GM10847 (cell line): Measurements from ENCODE around the gene AGTPBP1.

Experiments used
- POLR2A ChIP-seq: IDR thresholded peaks from 2 replicates; pipeline ENCODE4 v1.6.1; 2011; ENCODE audit not compliant: insufficient read length; ENCODE audit errors: extremely low read depth

Gene AGTPBP1

DNA sequence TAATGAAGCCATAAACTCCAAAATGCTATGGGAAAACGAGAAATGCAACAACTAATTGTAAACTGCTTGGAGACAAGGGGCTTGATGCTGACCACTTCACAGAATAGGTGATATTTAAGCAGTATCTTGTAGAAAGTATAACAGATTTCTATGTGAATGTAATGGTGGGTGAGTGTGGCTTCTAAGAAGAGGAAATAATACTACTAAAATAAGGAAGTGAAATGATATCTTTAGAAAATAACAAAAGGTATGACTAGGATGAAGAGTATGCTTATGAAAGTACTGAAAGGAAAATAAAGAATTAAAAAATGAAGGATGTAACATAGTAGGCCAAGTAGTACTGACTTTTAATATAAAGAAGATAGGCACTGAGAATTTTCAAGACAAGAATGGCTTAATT is 94.2 kb downstream of the AGTPBP1 start:
- no peak for TF ChIP-seq POLR2A

- TF ChIP-seq POLR2A, result no peak
Observed at GRCh38 chr9:85645909-85646627, 95.7 kb downstream of the AGTPBP1 start.

- no peak for TF ChIP-seq POLR2A
Observed at GRCh38 chr9:85640425-85640824, 101.3 kb downstream of the AGTPBP1 start.

GRCh38 chr9:85639675-85640186 is 102.0 kb downstream of the AGTPBP1 start:
- no peak for TF ChIP-seq POLR2A

GRCh38 chr9:85631809-85632208 is 109.9 kb downstream of the AGTPBP1 start:
- TF ChIP-seq POLR2A, result no peak

GRCh38 chr9:85630676-85631075 is 111.1 kb downstream of the AGTPBP1 start:
- TF ChIP-seq POLR2A, result no peak

GRCh38 chr9:85617141-85617670 is 124.5 kb downstream of the AGTPBP1 start:
- no peak for TF ChIP-seq POLR2A

- no peak for TF ChIP-seq POLR2A
Observed at GRCh38 chr9:85615792-85616191, 126.0 kb downstream of the AGTPBP1 start.

GRCh38 chr9:85610074-85610860 is 131.5 kb downstream of the AGTPBP1 start:
- no peak for TF ChIP-seq POLR2A

- no peak for TF ChIP-seq POLR2A
Observed at GRCh38 chr9:85605905-85606304, 135.8 kb downstream of the AGTPBP1 start.

DNA sequence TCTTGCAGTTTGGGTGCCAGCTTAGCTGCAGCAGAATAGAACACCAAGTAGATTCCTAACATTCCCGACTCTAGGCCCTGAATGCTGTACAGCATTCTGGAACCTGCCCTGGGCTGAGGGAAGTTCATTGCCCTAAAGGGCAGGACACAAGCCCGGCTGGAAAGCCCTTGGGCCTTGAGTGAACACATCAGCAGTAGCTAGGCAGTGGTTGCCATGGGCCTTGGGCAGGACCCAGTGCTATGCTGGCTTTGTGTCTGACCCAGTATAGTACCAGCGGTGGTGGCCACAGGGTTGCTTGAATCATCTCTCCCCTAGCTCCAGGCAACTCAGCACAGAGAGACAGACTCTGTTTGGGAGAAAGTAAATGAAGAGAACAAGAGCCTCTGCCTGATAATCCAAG is 137.8 kb downstream of the AGTPBP1 start:
- no peak for TF ChIP-seq POLR2A

- TF ChIP-seq POLR2A, result no peak
Observed at GRCh38 chr9:85602742-85603141, 139.0 kb downstream of the AGTPBP1 start.

GRCh38 chr9:85600675-85601263 is 141.0 kb downstream of the AGTPBP1 start:
- TF ChIP-seq POLR2A, result no peak

DNA sequence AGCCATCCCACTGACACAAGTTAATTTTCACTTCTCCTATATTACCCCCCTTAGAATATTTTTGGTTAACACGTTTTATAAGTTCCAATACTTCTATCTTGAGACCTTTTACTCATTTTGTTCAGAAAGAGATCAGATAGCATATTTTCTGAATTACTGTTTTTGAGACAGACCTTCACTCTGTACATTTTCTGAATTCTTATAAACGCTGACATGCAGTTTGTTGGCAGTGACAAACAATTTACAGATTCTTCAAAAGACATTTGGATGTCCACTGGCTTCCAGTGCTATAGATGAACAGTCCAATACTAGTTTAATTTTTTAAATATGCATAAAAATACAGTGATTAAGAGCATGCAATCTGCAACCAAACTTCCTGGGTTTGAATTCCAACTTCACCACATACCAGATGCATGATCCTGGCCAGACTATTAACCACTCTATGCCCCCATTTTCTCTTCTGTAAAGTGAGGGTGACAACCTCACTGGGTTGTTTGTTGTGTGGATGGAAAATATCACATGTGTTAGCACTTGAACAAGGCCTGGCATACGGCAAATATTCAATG is 142.1 kb downstream of the AGTPBP1 start:
- no peak for TF ChIP-seq POLR2A

- TF ChIP-seq POLR2A, result no peak
Observed at GRCh38 chr9:85594316-85594715, 147.4 kb downstream of the AGTPBP1 start.
